Inflammatory macrophage treated with lipopolysaccharide for 4 hours (primary cell): Measurements from ENCODE around the gene DDX24.
"Not testable (repeated sequence)": the region's sequence is repeated elsewhere in the genome, so short reads cannot be mapped to it uniquely, and the experiment has no call there.

Experiments
- DNase-seq: peaks from one replicate; pipeline ENCODE4 v3.0.0-alpha.2; 2020

The DDX24 gene

DNA sequence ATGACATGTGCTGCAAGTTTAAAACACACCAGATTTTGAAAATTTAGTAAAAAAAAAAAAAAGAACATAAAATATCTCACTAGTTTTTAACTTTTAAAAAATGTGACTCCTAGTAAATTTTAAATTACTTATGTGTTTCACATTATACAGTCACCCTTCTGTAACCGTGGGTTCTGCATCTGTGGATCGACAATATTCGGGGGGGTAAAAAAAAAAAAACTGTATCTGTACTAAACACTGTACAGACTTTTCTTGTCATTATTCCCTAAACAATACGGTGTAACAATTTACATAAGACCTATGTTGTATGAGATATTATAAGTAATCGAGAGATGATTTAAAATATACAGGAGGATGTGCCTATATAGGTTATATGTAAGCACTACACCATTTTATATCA lies 3.2 kb downstream of the DDX24 start:
- DNase-seq, result no peak

DNA sequence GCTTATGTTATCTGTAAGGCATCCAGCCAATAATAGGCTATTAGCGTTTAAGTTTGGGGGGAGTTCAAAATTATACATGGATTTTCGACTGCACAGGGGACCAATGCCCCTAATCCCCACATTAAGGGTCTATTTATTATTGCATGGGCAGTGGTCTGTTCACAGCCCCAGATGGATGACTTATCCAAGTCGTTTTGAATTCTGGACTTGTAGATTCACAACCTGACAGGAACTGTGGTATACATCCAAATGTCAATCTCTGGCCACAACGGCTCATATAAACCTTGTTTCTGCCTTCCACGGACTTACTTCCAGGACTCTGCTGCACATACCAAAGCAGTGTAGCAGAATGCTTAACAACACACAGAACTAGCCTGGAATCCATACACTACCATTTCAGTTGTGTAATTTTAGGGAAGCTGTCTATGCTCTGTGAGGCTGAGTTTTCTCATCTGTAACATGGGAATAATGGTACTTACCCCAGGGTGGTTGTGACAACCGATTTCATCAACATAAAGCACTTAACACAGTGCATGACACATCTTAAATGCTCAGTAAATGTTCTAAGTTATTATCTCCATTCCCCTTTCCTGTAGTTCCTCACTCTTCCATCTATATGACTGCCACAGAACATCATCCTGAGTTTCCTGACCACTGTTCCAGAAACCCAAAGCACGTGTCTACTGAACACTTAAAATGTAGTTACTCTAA lies 3.7 kb downstream of the DDX24 start:
- peak; percentile 24 for DNase-seq

DNA sequence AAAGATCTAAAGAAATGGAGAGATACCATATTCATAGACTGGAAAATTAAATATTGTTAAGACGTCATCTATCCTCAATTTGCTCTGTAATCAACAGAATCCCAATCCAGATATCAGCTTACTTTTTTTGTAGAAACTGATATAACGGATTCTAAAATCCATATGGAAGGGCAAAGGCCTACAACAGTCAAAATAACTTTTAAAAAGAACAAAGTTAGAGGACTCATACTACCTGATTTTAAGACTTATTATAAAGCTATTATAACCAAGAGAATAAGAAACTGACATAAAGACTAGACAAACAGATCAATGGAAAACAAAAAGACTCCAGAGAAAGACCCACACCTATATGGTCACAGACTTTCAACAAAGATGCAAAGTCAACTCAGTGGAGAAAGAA lies 6.0 kb downstream of the DDX24 start:
- no peak for DNase-seq

DNA sequence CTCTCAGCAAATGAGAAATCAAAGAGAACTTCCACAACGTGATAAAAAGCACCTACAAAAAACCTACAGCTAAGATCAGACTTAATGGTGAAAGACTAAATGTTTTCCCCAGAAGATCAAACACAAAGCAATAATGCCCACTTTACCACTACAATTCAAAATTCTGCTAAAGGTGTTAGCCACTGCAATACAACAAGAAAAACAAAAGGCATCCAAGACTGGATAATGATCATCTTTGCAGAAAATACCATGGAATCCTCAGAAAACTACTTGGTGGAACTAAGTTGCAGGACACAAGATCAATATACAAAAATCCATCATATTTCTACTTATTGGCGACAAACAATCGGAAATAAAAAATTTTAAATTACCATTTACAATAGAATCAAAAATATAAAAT lies 6.5 kb downstream of the DDX24 start:
- no peak for DNase-seq

DNA sequence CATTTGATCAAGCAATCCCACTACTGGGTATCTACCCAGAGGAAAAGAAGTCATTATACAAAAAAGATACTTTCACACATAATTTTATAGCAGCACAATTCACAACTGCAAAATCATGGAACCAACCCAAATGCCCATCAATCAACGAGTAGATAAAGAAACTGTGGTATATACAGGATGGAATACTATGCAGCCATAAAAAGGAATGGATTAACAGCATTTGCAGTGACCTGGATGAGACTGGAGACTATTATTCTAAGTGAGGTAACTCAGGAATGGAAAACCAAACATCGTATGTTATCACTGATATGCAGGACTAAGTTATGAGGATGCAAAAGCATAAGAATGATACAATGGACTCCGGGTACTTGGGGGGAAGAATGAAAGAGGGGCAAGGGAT lies 8.9 kb downstream of the DDX24 start:
- not testable (repeated sequence) for DNase-seq

DNA sequence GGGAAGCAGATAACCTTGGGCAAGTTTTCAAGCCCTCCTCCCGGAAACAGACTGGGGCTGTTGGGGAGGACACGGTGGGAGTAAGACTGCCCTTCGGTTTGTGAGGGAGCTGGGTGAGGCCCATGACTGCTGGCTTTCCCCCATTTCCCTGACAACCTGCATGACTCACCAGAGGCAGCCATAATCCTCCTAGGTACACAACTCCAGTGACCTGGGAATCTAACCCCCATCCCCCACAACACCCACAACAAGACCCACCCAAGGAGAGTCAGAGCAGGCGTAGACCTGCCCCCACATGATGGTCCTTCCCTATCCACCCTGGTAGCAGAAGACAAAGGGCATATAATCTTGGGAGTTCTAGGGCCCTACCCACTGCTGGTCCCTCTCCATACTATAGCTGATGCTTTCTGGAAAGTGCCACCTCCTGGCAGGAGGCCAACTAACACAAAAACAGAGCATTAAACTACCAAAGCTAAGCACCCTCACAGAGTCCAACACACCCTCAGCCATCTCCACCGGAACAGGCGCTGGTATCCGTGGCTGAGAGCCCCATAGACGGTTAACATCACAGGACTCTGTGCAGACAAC lies 14.8 kb downstream of the DDX24 start:
- DNase-seq, result no peak

DNA sequence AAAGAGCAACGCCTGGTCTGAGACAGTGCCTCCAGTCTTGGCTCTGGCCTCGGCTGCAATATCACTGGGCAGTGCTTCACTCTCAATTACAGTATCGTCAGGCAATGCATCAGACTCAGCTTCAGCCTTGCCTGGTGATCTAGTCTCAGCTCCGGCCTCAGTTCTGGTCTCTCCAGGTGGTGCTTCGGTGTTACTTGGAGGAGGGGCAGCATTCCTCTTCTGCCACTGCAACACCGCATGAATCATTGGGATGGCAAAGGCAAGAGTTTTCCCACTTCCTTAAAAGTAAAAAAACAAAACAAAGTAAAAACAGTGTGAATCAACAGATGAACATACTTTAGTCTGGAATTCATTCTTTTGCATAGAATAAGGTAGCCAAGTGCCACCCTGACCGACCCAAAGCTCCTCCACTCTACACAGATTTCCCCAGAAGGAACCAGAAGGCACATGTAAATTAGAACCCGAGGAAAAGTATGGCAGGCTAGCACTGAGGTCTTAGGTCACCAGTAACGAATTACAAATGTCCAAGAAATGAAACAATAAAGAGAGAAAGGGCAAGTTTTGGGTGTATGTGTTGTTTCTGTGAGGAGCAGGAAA lies 18.6 kb downstream of the DDX24 start:
- no peak for DNase-seq

DNA sequence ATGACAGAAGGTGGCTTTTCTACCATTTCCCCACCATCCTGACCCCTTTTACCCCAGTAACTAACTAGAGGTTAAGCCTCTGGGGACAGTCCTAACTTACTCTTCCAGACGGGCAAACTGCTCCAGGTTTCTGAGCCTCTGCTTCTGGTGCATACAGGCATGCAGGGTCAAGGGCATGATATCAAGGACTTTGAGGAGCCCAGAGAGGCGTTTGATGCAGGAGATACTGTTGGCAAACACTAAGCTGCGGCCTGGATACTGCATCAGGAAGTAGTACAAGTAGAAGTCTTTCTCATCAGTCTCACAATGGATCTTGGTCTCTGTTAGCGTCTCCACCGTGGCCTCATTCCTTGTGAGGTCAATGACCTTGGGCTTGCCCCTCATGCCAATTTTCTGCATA lies 21.0 kb downstream of the DDX24 start:
- no peak for DNase-seq

DNA sequence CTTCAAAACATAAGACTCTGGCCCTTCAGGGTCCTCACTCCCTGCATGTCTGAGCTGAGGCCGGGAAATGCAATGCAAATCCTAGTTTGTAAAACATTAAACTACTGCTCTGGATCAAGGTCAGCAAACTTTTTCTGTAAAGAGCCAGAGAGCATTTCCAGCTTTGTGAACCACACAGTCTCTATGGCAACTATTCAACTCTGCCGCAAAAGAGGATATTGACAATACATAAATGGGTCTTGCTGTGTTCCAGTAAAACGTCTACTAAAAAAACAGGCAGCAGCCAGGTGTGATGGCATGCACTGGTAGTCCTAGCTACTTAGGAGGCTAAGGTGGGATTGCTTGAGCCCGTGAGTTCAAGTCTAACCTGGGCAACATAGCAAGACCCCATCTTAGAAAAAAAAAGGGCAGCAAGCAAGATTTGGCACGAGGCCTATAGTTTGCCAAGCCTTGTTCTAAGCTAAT lies 22.3 kb downstream of the DDX24 start:
- no peak for DNase-seq

DNA sequence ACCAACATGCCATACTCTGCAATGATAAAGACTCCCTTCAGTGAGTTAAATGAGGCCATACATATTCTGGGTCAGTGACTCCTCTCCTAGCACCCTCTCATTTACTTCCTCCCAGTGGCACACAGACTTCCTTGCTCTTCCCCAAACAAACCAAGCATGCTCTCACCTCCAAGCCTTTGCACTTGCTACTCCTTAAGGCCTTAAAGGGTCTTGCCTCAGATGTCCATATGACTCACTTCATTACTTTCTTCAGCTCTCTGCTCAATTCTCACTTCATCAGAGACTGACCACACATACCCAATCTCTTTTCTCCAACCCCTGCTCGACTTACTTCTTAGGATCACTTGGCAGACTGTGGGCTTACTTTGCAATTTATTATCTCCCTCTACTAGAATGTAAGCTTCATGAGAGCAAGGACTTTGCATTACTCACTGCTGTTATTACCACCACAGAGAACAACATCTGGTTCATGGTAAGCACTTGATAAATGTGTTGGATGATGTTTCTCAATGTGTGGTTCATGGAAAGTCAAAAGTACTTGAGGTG lies 22.8 kb downstream of the DDX24 start:
- DNase-seq, result peak; percentile 6

DNA sequence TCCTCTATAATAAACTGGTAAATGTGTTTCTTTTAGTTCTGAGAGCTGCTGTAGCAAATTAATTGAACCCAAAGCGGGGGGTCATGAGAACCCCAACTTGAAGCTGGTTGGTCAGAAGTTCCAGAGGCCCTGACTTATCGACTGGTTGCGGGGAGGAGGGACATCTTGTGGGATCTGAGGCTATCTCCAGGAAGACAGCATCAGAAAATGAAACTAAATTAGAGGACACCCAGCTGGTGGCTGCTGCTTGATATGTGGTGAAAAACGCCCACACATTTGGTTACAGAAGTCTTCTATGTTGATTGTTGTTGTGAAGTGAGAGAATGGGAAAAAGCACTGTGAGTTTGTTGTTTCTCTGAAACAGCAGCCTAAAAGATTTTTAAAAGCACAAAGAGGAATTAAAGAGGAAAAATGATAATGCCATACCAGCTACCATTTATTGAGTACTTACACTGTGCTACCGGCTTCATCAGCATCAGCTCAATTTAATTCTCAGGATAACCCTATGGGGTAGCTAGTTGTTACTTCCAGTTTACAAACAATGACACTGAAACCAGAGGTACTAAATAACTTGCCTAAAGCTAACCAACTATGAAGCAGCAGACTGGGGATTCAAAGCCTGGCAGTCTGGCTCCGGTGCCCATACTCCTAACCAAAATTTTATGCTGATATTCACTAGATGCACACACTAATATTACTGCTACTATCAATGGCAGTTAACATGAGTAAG lies 24.3 kb downstream of the DDX24 start:
- DNase-seq, result peak; percentile 82

DNA sequence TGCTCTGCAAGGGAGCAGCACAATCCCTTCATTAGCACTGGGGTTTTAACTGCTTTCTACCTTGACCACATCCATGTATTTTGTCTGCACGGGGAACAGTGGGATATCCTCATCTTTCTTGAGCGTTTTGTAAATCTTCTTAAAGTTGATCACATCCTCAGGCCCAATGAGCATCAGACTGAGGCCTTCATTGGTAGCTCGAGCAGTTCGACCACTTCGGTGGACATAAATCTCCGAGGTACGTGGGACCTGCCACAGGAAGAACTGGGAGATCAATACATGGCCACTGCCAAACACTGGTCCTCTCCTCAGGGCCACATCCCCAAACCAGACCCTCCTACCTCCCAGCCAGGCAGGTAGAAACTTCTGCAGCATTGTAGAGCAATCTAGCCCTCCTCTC lies 26.1 kb downstream of the DDX24 start:
- DNase-seq, result no peak

DNA sequence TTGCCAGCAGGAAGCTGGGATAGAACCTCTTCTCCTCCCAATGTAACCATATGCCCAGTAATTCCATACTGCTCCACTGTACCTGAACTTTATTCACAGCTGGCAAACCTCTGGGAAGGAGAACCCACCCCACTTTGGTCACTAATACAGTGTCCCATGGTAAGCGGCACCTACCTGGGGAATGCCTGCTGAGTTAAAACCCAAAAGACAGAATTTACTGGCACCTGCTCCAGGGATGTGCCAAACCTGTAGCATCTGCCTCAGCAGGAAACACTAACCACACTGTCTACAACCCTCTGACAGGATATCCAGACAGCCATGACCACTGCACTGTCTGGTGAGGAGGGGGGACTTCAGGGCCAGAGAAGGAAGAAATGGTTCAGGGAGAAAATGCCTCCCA lies 26.6 kb downstream of the DDX24 start:
- DNase-seq, result no peak

DNA sequence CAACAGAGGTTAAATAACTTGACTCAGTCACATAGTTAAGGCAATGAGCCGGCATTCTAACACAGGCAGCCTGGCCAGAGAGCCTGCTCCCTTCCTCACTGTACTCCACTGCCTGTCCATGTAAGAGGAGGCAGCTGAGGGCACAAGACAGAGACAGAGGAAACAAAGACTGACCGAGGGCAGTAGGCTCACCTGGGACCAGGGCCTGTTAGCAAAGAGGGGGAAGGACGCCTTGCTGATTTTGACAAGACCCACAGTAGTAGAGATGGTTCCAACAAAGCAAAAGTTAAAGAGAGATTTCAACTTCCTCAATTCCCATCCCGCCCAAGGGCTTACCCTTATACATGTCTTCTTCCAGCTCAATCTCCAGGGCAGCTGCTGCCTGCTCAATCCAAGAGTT lies 28.3 kb downstream of the DDX24 start:
- DNase-seq, result no peak

DNA sequence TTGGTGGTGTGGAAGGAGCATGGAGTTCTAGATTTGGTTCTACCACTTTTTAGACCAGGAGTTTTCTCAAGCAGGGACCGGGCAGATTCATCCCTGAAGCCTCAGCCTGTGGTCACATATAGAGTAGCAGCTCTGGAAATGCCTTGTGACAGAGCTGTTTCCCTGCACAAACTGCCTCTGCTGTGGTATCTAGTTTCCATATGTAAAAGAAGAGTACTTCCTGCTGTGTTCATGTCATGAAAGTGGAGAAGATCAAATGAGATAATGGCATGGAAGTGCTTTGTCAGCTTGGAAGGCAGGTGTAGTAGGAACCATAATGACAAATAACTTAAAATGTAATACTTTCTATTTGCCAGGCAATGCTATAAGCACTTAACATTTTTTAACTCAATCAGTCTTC lies 28.8 kb downstream of the DDX24 start:
- no peak for DNase-seq

DNA sequence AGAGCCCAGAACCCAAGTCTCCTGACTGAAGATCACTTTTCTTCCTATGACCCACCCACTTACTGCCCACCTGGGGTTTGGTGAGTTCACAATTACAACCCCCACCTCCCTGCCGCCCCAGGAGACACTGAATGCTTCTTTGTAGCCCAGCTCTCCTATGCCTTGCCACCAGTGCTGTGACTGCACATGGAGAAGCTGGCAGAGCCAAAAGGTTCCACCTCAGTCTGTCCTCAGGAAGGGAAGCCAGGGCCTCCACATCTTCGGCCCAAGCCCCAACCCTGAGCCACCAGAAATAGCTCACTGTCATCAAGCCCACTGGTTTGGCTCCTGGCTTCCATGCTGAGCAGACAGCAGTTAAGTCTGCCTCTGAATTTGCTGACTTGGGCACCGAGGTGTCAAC lies 29.2 kb downstream of the DDX24 start:
- DNase-seq, result no peak

DNA sequence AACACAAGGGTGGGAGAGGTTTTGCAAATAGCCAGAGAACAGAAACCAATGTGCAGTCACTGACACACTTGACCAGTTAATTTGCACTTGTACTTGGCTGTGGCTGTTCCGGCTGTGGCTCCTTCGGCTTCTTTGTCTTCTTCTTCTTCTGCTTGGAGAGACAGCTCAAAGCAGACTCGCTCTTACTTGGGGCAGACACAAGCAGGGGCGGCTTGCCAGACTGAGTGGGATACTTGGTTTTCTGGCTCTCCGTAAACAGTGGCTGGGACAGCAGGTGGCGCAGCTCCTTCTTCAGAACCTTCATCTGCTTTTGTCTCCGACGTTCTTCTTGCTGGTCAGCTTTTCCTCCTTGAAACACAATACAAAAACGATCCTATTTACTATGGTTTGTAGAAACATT lies 29.9 kb downstream of the DDX24 start:
- no peak for DNase-seq

DNA sequence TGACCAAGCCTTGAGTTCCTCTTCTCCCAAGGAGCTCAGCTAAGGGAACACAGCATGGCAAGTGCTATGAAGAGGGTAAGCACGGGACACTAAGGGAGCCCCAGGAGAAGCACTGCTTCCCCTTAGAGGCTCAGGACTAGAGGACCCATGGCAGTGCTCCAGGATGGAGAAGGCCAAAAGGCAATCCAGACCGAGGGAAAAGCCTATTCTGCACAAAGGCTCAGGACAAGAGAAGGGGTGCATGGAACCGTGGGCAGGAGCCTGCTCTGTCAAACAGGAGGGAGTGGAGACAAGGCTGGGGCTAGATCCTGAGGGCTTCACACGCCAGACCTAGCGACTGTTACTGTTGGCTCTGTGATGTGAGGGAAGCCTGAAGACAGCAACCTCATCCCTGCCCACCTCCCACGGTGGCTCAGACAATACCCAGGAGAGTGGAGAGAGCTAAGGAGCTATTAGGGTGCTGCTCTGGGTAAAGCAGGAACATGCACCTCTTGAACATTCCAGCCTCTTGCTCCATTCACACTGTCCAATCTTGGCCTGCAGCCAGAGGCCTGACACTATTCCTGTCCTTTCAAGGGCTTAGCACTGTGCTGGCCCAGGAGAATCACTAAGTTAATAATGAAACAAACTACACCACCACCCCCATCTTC lies 30.6 kb downstream of the DDX24 start:
- no peak for DNase-seq

DNA sequence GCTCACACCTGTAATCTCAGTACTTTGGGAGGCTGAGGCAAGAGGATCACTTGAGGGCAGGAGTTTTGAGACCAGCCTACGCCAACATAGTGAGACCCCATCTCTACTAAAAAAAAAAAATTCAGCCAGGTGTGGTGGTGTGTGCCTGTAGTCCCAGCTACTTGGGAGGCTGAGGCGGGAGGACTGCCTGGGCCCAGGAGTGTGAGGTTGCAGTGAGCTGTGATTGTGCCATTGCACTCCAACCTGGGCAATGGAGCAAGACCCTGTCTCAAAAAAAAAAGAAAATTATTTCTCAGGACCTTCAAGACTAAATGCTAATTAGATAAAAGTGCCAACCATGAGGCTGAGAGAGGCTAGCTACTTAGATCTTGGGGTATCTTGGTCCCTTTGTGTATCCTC lies 31.4 kb downstream of the DDX24 start:
- no peak for DNase-seq

DNA sequence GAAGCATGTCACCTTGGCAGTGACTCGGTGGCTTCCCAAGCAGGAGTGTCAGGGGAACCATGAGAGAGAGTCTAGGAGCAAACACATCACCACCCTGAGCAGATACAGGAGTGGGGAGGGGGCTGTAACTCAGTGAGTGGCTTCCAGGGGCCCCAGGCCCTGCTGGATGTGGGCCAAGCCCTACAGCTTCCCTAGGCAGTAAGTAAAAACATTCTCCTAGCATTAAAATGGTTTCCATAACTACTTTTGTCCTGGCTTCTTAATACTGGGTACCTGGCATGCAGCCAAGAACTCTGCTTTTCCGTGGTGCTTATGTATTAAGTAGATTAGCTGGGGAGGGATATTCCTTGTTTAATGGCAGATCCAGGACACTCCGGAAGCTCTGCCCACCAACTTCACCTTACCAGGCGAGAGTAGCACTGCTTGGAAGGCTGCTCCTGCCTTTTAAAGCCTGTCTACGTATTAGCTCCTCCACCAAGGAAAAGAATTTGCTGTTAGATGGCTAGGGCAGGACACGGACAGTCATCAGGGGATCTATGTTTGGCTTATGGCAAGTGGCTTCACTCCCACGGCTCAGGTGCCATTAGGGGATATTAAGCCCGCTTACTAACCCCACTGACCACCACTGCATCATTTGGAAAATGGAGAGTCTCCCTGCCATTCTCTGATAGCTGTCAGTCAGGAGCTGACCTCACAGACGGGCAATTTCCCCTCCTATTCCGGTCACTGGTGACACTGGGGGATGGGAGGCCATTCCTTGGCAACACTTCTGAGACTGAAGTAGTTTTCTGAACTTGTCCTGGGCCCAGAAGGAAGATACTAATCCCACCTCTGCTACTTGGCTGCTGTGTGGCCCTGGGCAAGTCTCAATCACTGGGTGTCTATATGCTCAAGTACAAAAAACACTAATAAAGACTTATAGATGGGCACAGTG lies 32.0 kb downstream of the DDX24 start:
- no peak for DNase-seq

DNA sequence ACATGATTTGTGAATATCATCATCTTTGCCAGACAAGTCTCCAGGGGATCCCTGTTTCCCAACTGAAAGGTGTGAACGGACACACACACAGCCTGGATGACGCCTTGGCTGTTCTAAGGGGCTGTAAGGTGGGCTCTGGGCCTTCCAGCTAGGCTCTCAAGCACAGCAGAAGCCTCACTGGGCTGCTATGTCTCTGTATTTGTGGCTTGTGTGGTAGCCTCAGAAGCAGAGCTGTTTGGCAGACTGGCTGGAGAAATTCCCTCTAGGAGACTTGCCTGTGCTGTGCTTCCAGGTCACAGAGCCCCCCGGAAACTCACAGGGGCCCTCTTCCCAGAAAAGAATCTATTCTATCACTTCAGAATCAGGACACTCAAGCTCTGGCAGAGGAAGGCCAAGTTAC lies 33.4 kb downstream of the DDX24 start:
- DNase-seq, result no peak

DNA sequence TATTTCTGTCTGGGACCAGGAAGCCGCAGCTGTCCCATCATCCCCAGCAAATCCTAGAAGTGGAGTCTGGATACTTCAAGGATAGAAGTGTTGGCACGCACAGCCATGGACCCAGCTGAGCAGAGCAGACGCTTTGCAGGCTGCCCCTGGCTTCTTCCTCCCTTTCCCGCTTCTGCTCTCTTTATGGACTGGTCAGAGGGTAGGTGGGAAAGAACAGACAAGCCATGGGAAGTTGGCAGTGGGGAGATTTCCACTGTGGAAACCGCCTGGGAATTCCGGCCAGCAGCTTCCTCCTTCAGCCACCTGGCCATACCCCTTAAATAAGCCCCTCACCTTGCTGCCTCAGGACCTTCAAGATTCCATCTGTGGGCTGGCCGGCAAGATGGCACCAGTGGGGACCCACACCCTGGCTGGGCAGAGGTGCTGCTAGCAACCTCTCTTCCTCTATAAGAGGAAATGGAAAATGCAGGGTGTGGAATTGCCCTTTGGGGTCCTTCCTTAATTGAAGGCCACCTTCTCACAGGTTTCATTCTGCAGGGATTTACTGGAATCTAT lies 34.2 kb downstream of the DDX24 start:
- DNase-seq, result no peak
